ENCODE data around the gene RFC5. TPM values are rescaled to one million over a fixed set of nuclear protein-coding genes. Genes with fewer than 3 reads are reported as not detected.
"Not testable (repeated sequence)": the region's sequence is repeated elsewhere in the genome, so short reads cannot be mapped to it uniquely, and the experiment has no call there.

Gene RFC5
- total and polyA plus RNA-seq, 4 donors = 7.3 to 16.0 (median 8.2) TPM

DNA sequence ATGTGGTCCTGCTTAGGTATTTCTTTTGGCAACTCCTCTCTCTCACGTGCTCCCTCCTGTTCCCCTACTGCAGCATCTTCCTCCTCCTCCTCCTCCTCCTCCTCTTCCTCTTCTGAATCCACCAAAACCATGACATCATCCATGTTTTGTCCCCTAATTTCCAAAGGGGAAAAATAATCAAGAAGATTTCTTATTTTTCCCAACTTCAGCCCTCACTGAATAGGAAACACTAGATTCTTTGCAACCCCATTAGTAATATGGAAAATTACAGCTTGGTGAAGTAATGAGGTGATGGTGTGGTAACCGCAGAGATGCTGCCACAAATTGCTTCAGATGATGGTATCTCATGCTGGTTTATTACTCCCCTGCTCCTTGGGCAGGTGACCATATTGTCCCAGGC, 51.9 kb downstream of the RFC5 start:
- peaks cover 0 to 8% (median 1%) of the 10 kb centered on the region in 5 donors for H3K4me1 ChIP-seq (ENCODE audit: control insufficient read depth in 5 of 5, insufficient read depth in 5 of 5, low read length in 5 of 5)
- 72 to 78% methylated on average over 2 of the region's 2 CpGs for WGBS, 2 donors
- H3K9ac ChIP-seq (ENCODE audit: insufficient read depth in 1 of 2, low read length in 2 of 2) = no peak overlapping the region
- H3K4me3 ChIP-seq = no peak overlapping the region
- H3K27me3 ChIP-seq (ENCODE audit: control insufficient read depth in 3 of 3, insufficient read depth in 3 of 3, low read length in 2 of 3) = no peaks in the 10 kb centered on the region
- peaks cover 0 to 9% (median 5%) of the 10 kb centered on the region in 4 donors for H3K36me3 ChIP-seq (ENCODE audit: control insufficient read depth in 4 of 4, insufficient read depth in 4 of 4, low read length in 4 of 4)
- no peak overlapping the region for H3K27ac ChIP-seq (ENCODE audit: low read depth in 1 of 2, low read length in 1 of 2)
- H3K9me3 ChIP-seq (ENCODE audit: control insufficient read depth in 4 of 4, insufficient read depth in 3 of 4, low read length in 3 of 4) = no peaks in the 10 kb centered on the region
- TF ChIP-seq, protein P1, sequence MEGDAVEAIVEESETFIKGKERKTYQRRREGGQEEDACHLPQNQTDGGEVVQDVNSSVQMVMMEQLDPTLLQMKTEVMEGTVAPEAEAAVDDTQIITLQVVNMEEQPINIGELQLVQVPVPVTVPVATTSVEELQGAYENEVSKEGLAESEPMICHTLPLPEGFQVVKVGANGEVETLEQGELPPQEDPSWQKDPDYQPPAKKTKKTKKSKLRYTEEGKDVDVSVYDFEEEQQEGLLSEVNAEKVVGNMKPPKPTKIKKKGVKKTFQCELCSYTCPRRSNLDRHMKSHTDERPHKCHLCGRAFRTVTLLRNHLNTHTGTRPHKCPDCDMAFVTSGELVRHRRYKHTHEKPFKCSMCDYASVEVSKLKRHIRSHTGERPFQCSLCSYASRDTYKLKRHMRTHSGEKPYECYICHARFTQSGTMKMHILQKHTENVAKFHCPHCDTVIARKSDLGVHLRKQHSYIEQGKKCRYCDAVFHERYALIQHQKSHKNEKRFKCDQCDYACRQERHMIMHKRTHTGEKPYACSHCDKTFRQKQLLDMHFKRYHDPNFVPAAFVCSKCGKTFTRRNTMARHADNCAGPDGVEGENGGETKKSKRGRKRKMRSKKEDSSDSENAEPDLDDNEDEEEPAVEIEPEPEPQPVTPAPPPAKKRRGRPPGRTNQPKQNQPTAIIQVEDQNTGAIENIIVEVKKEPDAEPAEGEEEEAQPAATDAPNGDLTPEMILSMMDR (IDR thresholded peaks at IDR 0.05; ENCODE audit: control extremely low read depth, extremely low read depth) = no peak
- no peak for DNase-seq
- no peak for ATAC-seq (ENCODE audit: insufficient read depth, low FRiP score)

DNA sequence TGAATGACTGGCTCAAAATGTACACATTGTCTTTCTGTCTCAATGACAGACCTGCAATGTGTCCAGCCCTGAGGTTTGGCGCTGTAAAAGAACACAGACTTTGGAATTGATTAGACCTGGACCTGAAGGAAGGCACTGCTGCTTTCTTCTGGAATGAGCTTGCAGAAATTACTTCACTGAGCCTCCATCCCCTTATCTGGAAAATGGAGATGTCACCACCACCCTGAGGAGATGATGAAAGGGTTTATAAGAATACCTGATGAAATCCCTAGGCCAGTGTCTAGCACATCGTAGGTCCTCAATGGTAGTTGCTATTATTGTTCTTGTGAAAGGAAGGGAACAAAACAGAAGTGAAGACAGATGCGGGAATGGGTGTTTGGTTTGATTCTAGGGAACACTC, 54.1 kb downstream of the RFC5 start:
- Histone ChIP-seq H3K36me3 (ENCODE audit: control insufficient read depth in 4 of 4, insufficient read depth in 4 of 4, low read length in 4 of 4) (peaks cover 0 to 9% (median 8%) of the 10 kb centered on the region in 4 donors), H3K4me1 (ENCODE audit: control insufficient read depth in 5 of 5, insufficient read depth in 5 of 5, low read length in 5 of 5) (no peaks in the 10 kb centered on the region), H3K9ac (ENCODE audit: insufficient read depth in 1 of 2, low read length in 2 of 2) (no peak overlapping the region), H3K27me3 (ENCODE audit: control insufficient read depth in 3 of 3, insufficient read depth in 3 of 3, low read length in 2 of 3) (no peaks in the 10 kb centered on the region), H3K9me3 (ENCODE audit: control insufficient read depth in 4 of 4, insufficient read depth in 3 of 4, low read length in 3 of 4) (no peaks in the 10 kb centered on the region), H3K4me3 (no peak overlapping the region), H3K27ac (ENCODE audit: low read depth in 1 of 2, low read length in 1 of 2) (no peak overlapping the region)
- DNase-seq = no peak
- TF ChIP-seq, protein P1 (IDR thresholded peaks at IDR 0.05; ENCODE audit: control extremely low read depth, extremely low read depth) = no peak
- no peak for ATAC-seq (ENCODE audit: insufficient read depth, low FRiP score)
- 71 to 91% methylated on average over 3 of the region's 3 CpGs for WGBS, 2 donors

DNA sequence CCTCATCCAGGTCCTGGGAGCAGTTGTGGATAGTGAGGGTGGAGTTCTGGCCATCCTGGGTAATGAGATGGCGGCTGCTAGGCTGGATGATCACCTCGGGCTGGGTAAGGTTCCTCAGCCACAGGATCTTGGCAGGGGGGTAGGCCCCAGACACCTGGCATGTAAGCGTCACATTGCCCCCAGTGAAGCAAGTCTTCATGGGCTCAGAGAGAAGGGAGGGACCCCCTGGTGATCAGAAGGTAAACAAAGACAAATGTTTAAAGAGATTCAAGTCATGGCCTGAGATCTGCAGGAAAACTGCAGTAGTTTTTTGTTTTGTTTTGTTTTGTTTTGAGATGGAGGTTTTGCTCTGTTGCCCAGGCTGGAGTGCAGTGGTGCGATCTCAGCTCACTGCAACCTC, 57.3 kb downstream of the RFC5 start:
- Histone ChIP-seq H3K27ac (ENCODE audit: low read depth in 1 of 2, low read length in 1 of 2) (no peak overlapping the region), H3K27me3 (ENCODE audit: control insufficient read depth in 3 of 3, insufficient read depth in 3 of 3, low read length in 2 of 3) (no peaks in the 10 kb centered on the region), H3K9ac (ENCODE audit: insufficient read depth in 1 of 2, low read length in 2 of 2) (no peak overlapping the region), H3K4me1 (ENCODE audit: control insufficient read depth in 5 of 5, insufficient read depth in 5 of 5, low read length in 5 of 5) (no peaks in the 10 kb centered on the region), H3K36me3 (ENCODE audit: control insufficient read depth in 4 of 4, insufficient read depth in 4 of 4, low read length in 4 of 4) (peaks cover 0 to 15% (median 13%) of the 10 kb centered on the region in 4 donors), H3K4me3 (no peak overlapping the region), H3K9me3 (ENCODE audit: control insufficient read depth in 4 of 4, insufficient read depth in 3 of 4, low read length in 3 of 4) (no peaks in the 10 kb centered on the region)
- TF ChIP-seq, protein P1 (IDR thresholded peaks at IDR 0.05; ENCODE audit: control extremely low read depth, extremely low read depth) = no peak
- ATAC-seq (ENCODE audit: insufficient read depth, low FRiP score) (no peak), DNase-seq (no peak)
- WGBS, 2 donors = 87 to 94% methylated on average over 4 of the region's 4 CpGs

DNA sequence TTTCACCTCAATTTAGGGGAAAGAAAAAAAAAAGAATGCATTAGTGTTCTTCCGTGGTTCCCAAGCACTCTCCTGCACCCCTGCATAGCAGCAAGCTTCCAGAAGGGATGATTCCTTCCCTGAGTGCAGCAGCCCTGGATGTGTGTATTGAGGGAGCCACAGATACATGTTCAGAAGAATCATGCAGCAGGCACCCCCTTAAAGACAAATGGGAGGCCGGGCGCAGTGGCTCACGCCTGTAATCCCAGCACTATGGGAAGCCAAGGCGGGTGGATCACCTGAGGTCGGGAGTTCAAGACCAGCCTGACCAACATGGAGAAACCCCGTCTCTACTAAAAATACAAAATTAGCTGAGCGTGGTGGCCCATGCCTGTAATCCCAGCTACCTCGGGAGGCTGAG, 65.0 kb downstream of the RFC5 start:
- H3K4me1 ChIP-seq (ENCODE audit: control insufficient read depth in 5 of 5, insufficient read depth in 5 of 5, low read length in 5 of 5); H3K9ac ChIP-seq (ENCODE audit: insufficient read depth in 1 of 2, low read length in 2 of 2); H3K4me3 ChIP-seq; H3K27ac ChIP-seq (ENCODE audit: low read depth in 1 of 2, low read length in 1 of 2); DNase-seq; H3K27me3 ChIP-seq (ENCODE audit: control insufficient read depth in 3 of 3, insufficient read depth in 3 of 3, low read length in 2 of 3); H3K9me3 ChIP-seq (ENCODE audit: control insufficient read depth in 4 of 4, insufficient read depth in 3 of 4, low read length in 3 of 4); ATAC-seq (ENCODE audit: insufficient read depth, low FRiP score): not testable (repeated sequence)
- H3K36me3 ChIP-seq (ENCODE audit: control insufficient read depth in 4 of 4, insufficient read depth in 4 of 4, low read length in 4 of 4) = peaks cover 0 to 13% (median 12%) of the 10 kb centered on the region in 4 donors
- 93 to 96% methylated on average over 9 of the region's 9 CpGs for WGBS, 2 donors

Small RNAs within 50 kb of the gene (small RNA-seq; reads per million reads assigned to genes)
- gene AC131159.1 (ENCODE audit: low replicate concordance) = not detected

Other genes starting within 250 kb of the RFC5 start
- 1 to 10 TPM in 1 of 2 donors, under 1 TPM in 1; 0.51 to 1.8 TPM for gene KSR2, start 47.7 kb upstream of the RFC5 start, total RNA-seq
- under 1 TPM; 0.09 to 0.24 TPM for gene KSR2, start 47.7 kb upstream of the RFC5 start, polyA plus RNA-seq
- 10 to 100 TPM; 46.0 to 99.1 TPM for gene WSB2, start 44.5 kb downstream of the RFC5 start, total RNA-seq
- gene WSB2, start 44.5 kb downstream of the RFC5 start, polyA plus RNA-seq = 10 to 100 TPM; 49.3 to 57.2 TPM
- gene VSIG10, start 87.3 kb downstream of the RFC5 start, total RNA-seq = 10 to 100 TPM; 36.9 to 51.4 TPM
- gene VSIG10, start 87.3 kb downstream of the RFC5 start, polyA plus RNA-seq = 10 to 100 TPM; 11.0 to 27.4 TPM
- 100 to 1,000 TPM; 141 to 193 TPM for gene PEBP1, start 119.4 kb downstream of the RFC5 start, total RNA-seq
- gene PEBP1, start 119.4 kb downstream of the RFC5 start, polyA plus RNA-seq = 100 to 1,000 TPM; 123 to 317 TPM